Measurements from ENCODE around the gene ZNF655. TPM values are rescaled to one million over a fixed set of nuclear protein-coding genes. Genes with fewer than 3 reads are reported as not detected.

The ZNF655 gene
- total and polyA plus RNA-seq, 2 experiments from 2014 or later: 20.6 to 55.8 TPM

- TF ChIP-seq CTCF (conservative IDR thresholded peaks at IDR 0.05; ENCODE audit: low read depth in 2 of 2) (no peak), CREB1 (CRISPR knock-in tag; IDR thresholded peaks at IDR 0.05; ENCODE audit: low read depth) (peak; percentile 98), ETS1 (IDR thresholded peaks at IDR 0.05) (peak; percentile 86), POLR2AphosphoS5 (IDR thresholded peaks at IDR 0.05; ENCODE audit: low read depth) (peak; percentile 97), REST (IDR thresholded peaks at IDR 0.05; ENCODE audit: unreplicated experiment) (peak; percentile 5), NANOG (IDR thresholded peaks at IDR 0.05; ENCODE audit: borderline replicate concordance) (no peak), JUNB (IDR thresholded peaks at IDR 0.05; ENCODE audit: unreplicated experiment) (no peak)
Measured at GRCh38 chr7:99551767-99552463, 6.5 kb upstream of the ZNF655 start, which contains the start of gene FAM200A (continued).

- H3K79me2 ChIP-seq (replicated peaks; ENCODE audit: insufficient read depth): peaks cover 38% of the 10 kb centered on the region
- TF ChIP-seq REST (IDR thresholded peaks at IDR 0.05; ENCODE audit: unreplicated experiment) (no peak), CTCF (conservative IDR thresholded peaks at IDR 0.05; ENCODE audit: low read depth in 2 of 2) (no peak), ZNF114 (CRISPR knock-in tag; IDR thresholded peaks at IDR 0.05) (no peak), ZNF331 (CRISPR knock-in tag; IDR thresholded peaks at IDR 0.05; ENCODE audit: low read depth) (no peak)
Measured at GRCh38 chr7:99553039-99553438, 5.4 kb upstream of the ZNF655 start.

More at GRCh38 chr7:99553039-99553438, 5.4 kb upstream of the ZNF655 start:
- Histone ChIP-seq H3K27me3 (ENCODE audit: insufficient read depth) (no peaks in the 10 kb centered on the region), H3K9me2 (ENCODE audit: insufficient read depth) (no peaks in the 10 kb centered on the region), H3K4me3 (no peak overlapping the region), H3K27ac (ENCODE audit: low read depth) (no peak overlapping the region), H3K36me3 (ENCODE audit: insufficient read depth) (no peaks in the 10 kb centered on the region; the same call in 1 of the 2 replicates), H3K4me2 (no peak overlapping the region), H3F3A (replicated peaks; ENCODE audit: low read depth) (peaks cover 12% of the 10 kb centered on the region; the same call in 1 of the 2 replicates), H3K4me1 (ENCODE audit: insufficient read depth) (peaks cover 12% of the 10 kb centered on the region), H4K20me1 (replicated peaks; ENCODE audit: insufficient read depth) (peaks cover 2% of the 10 kb centered on the region; the same call in 1 of the 2 replicates), H2AFZ (no peak overlapping the region)
- ATAC-seq (no peak), DNase-seq (ENCODE audit: low spot score) (no peak)
- Mint-ChIP-seq H3K27me3 (ENCODE audit: insufficient read depth, low read depth, poor library complexity) (peaks cover 3% of the 10 kb centered on the region), H3K27ac (no peak overlapping the region), H3K4me1 (peaks cover 8% of the 10 kb centered on the region), H3K9me3 (peaks cover 16% of the 10 kb centered on the region; the same call in 2 of the 3 replicates), H3K4me3 (no peak overlapping the region), H3K36me3 (ENCODE audit: low read depth) (peaks cover 31% of the 10 kb centered on the region)

Measured in GM23338 (cell line).